A673 (cell line): ENCODE results near the gene OTOG. TPM values are rescaled to one million over a fixed set of nuclear protein-coding genes. Genes with fewer than 3 reads are reported as not detected.

Experiments
- BruUV-seq: library from RNA; stranded (reverse); fragments of 400-500 nt; replicated peaks from 2 replicates; lab custom pipeline; 2021; lab: Mats Ljungman, UMichigan
- CTCF ChIA-PET: fragments of 300-600 bp; sonication (Branson Sonifier 250); formaldehyde crosslinking; loops from one replicate; lab custom pipeline; 2022; ENCODE audit warnings: antibody characterized with exemption; lab: Charles Lee
- POLR2A ChIA-PET: fragments of 300-600 bp; sonication (Branson Sonifier 250); formaldehyde crosslinking; loops from one replicate; lab custom pipeline; 2022; ENCODE audit warnings: antibody characterized with exemption; ENCODE audit not compliant: low non-redundant PET; lab: Charles Lee
- DNase-seq: peaks from one replicate; pipeline ENCODE4 v3.0.0-alpha.2; 2015; ENCODE audit warnings: low spot score
- H3K27ac ChIP-seq: fragments of 200-600 bp; sonication (generic); 2 replicates; pipeline ENCODE4 v1.5.1; 2016; ENCODE audit warnings: mixed run types, low read depth, mild to moderate bottlenecking, mixed read lengths, antibody characterized with exemption, low read length; ENCODE audit not compliant: poor library complexity, severe bottlenecking
- H3K27me3 ChIP-seq: fragments of 200-600 bp; sonication (generic); replicated peaks from 2 replicates; pipeline ENCODE4 v1.6.1; 2017; ENCODE audit warnings: mixed run types, low read depth, mild to moderate bottlenecking, mixed read lengths, antibody characterized with exemption, low read length; ENCODE audit not compliant: insufficient read depth, poor library complexity
- H3K36me3 ChIP-seq: fragments of 200-600 bp; sonication (generic); 2 replicates; pipeline ENCODE4 v1.6.1; 2016; ENCODE audit warnings: mixed run types, mild to moderate bottlenecking, mixed read lengths, antibody characterized with exemption, low read length; ENCODE audit not compliant: insufficient read depth, poor library complexity, severe bottlenecking
- H3K4me1 ChIP-seq: fragments of 200-600 bp; sonication (generic); 2 replicates; pipeline ENCODE4 v1.6.1; 2017; ENCODE audit warnings: mixed run types, mild to moderate bottlenecking, mixed read lengths, antibody characterized with exemption, low read length; ENCODE audit not compliant: insufficient read depth, poor library complexity, severe bottlenecking
- H3K4me3 ChIP-seq: fragments of 200-600 bp; sonication (generic); 2 replicates; pipeline ENCODE4 v1.5.1; 2016; ENCODE audit warnings: low read depth, mixed run types, mild to moderate bottlenecking, mixed read lengths, low read length; ENCODE audit not compliant: poor library complexity, severe bottlenecking
- H3K9me3 ChIP-seq: fragments of 200-600 bp; sonication (generic); 2 replicates; pipeline ENCODE4 v1.6.1; 2016; ENCODE audit warnings: mixed run types, low read depth, mild to moderate bottlenecking, mixed read lengths, antibody characterized with exemption, low read length; ENCODE audit not compliant: poor library complexity, severe bottlenecking
- EZH2 ChIP-seq: fragments of 200-600 bp; sonication (generic); IDR thresholded peaks from 2 replicates; pipeline ENCODE4 v1.6.1; 2017; ENCODE audit warnings: borderline replicate concordance, low read depth, mild to moderate bottlenecking, mixed read lengths, antibody characterized with exemption, low read length; ENCODE audit not compliant: poor library complexity, severe bottlenecking
- intact Hi-C: fragments of 100-400 bp; cut with micrococcal nuclease; formaldehyde crosslinking; loops from one replicate; pipeline ENCODE4 v1.10.0; 2022; ENCODE audit not compliant: unreplicated experiment
- total RNA-seq: library from RNA; stranded (reverse); gene quantifications from 2 replicates; pipeline ENCODE4 v1.2.3, GENCODE V29; 2021
- TF ChIP-seq, protein P1 (sequence below): fragments of 300-800, 200-600 bp; sonication (generic); conservative IDR thresholded peaks from 2 replicates; pipeline ENCODE4 v1.5.1; 2017; ENCODE audit warnings: low read depth, mild to moderate bottlenecking, antibody characterized with exemption, low read length, moderate library complexity, mixed read lengths

Gene OTOG
- total RNA-seq, 1 experiment from 2014 or later, result not detected

- no peak overlapping the region for H3K27ac ChIP-seq
- BruUV-seq, result no TSS peak
- TF ChIP-seq, protein P1, sequence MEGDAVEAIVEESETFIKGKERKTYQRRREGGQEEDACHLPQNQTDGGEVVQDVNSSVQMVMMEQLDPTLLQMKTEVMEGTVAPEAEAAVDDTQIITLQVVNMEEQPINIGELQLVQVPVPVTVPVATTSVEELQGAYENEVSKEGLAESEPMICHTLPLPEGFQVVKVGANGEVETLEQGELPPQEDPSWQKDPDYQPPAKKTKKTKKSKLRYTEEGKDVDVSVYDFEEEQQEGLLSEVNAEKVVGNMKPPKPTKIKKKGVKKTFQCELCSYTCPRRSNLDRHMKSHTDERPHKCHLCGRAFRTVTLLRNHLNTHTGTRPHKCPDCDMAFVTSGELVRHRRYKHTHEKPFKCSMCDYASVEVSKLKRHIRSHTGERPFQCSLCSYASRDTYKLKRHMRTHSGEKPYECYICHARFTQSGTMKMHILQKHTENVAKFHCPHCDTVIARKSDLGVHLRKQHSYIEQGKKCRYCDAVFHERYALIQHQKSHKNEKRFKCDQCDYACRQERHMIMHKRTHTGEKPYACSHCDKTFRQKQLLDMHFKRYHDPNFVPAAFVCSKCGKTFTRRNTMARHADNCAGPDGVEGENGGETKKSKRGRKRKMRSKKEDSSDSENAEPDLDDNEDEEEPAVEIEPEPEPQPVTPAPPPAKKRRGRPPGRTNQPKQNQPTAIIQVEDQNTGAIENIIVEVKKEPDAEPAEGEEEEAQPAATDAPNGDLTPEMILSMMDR, result no peak
- H3K27me3 ChIP-seq, result no peaks in the 10 kb centered on the region
- DNase-seq, result no peak
- POLR2A ChIA-PET, result no interaction called here
- H3K4me1 ChIP-seq, result no peaks in the 10 kb centered on the region
- CTCF ChIA-PET, result no interaction called here
- no peak overlapping the region for H3K4me3 ChIP-seq
- H3K36me3 ChIP-seq, result no peaks in the 10 kb centered on the region
- intact Hi-C loops, result no loop called here
- no peaks in the 10 kb centered on the region for H3K9me3 ChIP-seq
Measured at GRCh38 chr11:17540807-17541206, 6.3 kb upstream of the OTOG start.

- CTCF ChIA-PET, result no interaction called here
- no TSS peak for BruUV-seq
- Histone ChIP-seq H3K27me3 (no peaks in the 10 kb centered on the region), H3K4me1 (no peaks in the 10 kb centered on the region), H3K36me3 (no peaks in the 10 kb centered on the region), H3K9me3 (no peaks in the 10 kb centered on the region), H3K27ac (no peak overlapping the region), H3K4me3 (no peak overlapping the region)
- intact Hi-C loops, result no loop called here
- POLR2A ChIA-PET, result no interaction called here
- TF ChIP-seq, protein P1, result no peak
- no peak for TF ChIP-seq EZH2
- no peak for DNase-seq
Measured at GRCh38 chr11:17541330-17541885, 5.7 kb upstream of the OTOG start.

DNA sequence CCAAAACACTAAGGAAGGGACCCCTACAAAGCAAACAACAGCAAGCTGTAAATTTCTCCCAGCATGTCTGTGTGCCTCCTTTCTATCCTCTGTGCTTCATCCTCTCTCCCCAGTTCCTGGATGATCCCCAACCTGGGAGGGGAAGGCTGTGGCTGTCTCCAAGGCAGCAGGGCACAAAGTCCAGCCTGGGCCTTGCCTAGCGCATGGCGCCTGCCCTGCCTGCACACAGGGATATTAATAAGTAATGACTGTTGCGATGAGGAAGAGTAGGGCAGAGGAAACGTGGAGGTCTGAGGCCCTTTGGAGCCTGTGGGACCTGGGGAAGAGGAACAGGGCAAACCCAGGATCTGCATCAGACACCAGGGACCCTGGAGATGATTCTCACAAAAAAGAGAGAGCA, 4.8 kb upstream of the OTOG start:
- Histone ChIP-seq H3K27me3 (no peaks in the 10 kb centered on the region), H3K4me1 (no peaks in the 10 kb centered on the region), H3K36me3 (no peaks in the 10 kb centered on the region), H3K4me3 (no peak overlapping the region), H3K9me3 (no peaks in the 10 kb centered on the region), H3K27ac (no peak overlapping the region)
- BruUV-seq, result no TSS peak
- no peak for DNase-seq
- CTCF ChIA-PET, result no interaction called here
- intact Hi-C loops, result no loop called here
- no peak for TF ChIP-seq EZH2
- TF ChIP-seq, protein P1, result no peak
- POLR2A ChIA-PET, result no interaction called here
